MCF 10A (cell line): ENCODE data around the gene C4orf46. TPM values are rescaled to one million over a fixed set of nuclear protein-coding genes. Genes with fewer than 3 reads are reported as not detected.

Source experiments
- BruUV-seq: library from RNA; stranded (reverse); fragments of 400-500 nt; replicated peaks from 2 replicates; lab custom pipeline; 2021; lab: Mats Ljungman, UMichigan
- CTCF ChIA-PET: fragments of 300-600 bp; sonication (Branson Sonifier 250); formaldehyde crosslinking; extraction: SDS; loops from one replicate; lab custom pipeline; 2021; ENCODE audit warnings: antibody characterized with exemption, inconsistent platforms; lab: Yijun Ruan, JAX
- POLR2A ChIA-PET: fragments of 300-600, 350-650 bp; sonication (Branson Sonifier 250); formaldehyde crosslinking; extraction: SDS; loops from one replicate; lab custom pipeline; 2020; ENCODE audit warnings: antibody characterized with exemption, inconsistent platforms; lab: Yijun Ruan, JAX
- DNase-seq: peaks from one replicate; pipeline ENCODE4 v3.0.0-alpha.2; 2018; ENCODE audit not compliant: unreplicated experiment
- H3K27ac Mint-ChIP-seq: one replicate; pipeline ENCODE4 v1.8.0; 2022; ENCODE audit warnings: mild to moderate bottlenecking, low read depth, mixed read lengths; ENCODE audit not compliant: unreplicated experiment
- H3K27me3 Mint-ChIP-seq: one replicate; pipeline ENCODE4 v1.8.0; 2022; ENCODE audit warnings: mixed read lengths; ENCODE audit not compliant: insufficient read depth, unreplicated experiment
- H3K36me3 Mint-ChIP-seq: one replicate; pipeline ENCODE4 v1.8.0; 2022; ENCODE audit warnings: mild to moderate bottlenecking, moderate library complexity, mixed read lengths; ENCODE audit not compliant: insufficient read depth, unreplicated experiment
- H3K4me1 Mint-ChIP-seq: one replicate; pipeline ENCODE4 v1.8.0; 2022; ENCODE audit warnings: mixed read lengths; ENCODE audit not compliant: insufficient read depth, unreplicated experiment
- H3K4me3 Mint-ChIP-seq: one replicate; pipeline ENCODE4 v1.8.0; 2022; ENCODE audit warnings: mild to moderate bottlenecking, moderate library complexity, mixed read lengths; ENCODE audit not compliant: unreplicated experiment
- H3K9me3 Mint-ChIP-seq: one replicate; pipeline ENCODE4 v1.8.0; 2022; ENCODE audit warnings: mixed read lengths; ENCODE audit not compliant: unreplicated experiment
- intact Hi-C: fragments of 100-400 bp; cut with micrococcal nuclease; formaldehyde crosslinking; loops from 2 replicates; pipeline ENCODE4 v1.14.1; 2022
- total RNA-seq: library from RNA; stranded (reverse); gene quantifications from 2 replicates; pipeline ENCODE4 v1.2.3, GENCODE V29; 2022
- TF ChIP-seq, protein P1 (sequence below): fragments of 200-600 bp; IDR thresholded peaks from one replicate; pipeline ENCODE4 v1.8.0; 2022; ENCODE audit warnings: antibody characterized with exemption, mild to moderate bottlenecking; ENCODE audit not compliant: unreplicated experiment

C4orf46 gene
- total RNA-seq, 1 experiment from 2014 or later = 7.0 TPM

DNA sequence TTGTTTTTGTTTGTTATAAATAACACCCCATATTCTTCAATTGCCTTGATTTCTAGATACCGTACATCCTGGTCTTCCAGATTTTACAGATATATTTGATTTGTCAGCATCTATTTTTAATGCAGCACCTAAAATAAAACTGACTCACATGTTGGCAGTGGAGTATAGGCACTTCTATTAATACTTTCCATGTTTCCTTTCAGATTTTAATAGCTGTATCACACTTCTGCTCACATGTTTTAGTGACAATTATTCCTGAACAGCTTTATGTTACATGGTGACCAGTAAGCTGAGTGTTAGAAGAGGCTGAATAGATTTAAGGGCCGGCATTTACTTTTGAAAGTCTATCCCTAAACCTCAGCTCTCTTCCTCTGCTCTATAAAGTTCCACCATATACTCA is 46.1 kb downstream of the C4orf46 start:
- Mint-ChIP-seq H3K36me3 (peaks cover 7% of the 10 kb centered on the region), H3K9me3 (no peaks in the 10 kb centered on the region), H3K27ac (no peak overlapping the region), H3K4me1 (peaks cover 6% of the 10 kb centered on the region), H3K4me3 (no peak overlapping the region), H3K27me3 (no peaks in the 10 kb centered on the region)
- ChIA-PET POLR2A (interaction anchor here (0.5 to 0.8 kb wide), 3 partner anchors 37 to 382 kb away, joined by 3 to 4 read pairs (median 3); no protein-coding TSS in a partner anchor), CTCF (interaction anchor here (0.5 to 7.3 kb wide), 27 partner anchors 8 to 602 kb away, joined by 3 to 76 read pairs (median 3); no protein-coding TSS in a partner anchor)
- no peak for DNase-seq
- TF ChIP-seq, protein P1, sequence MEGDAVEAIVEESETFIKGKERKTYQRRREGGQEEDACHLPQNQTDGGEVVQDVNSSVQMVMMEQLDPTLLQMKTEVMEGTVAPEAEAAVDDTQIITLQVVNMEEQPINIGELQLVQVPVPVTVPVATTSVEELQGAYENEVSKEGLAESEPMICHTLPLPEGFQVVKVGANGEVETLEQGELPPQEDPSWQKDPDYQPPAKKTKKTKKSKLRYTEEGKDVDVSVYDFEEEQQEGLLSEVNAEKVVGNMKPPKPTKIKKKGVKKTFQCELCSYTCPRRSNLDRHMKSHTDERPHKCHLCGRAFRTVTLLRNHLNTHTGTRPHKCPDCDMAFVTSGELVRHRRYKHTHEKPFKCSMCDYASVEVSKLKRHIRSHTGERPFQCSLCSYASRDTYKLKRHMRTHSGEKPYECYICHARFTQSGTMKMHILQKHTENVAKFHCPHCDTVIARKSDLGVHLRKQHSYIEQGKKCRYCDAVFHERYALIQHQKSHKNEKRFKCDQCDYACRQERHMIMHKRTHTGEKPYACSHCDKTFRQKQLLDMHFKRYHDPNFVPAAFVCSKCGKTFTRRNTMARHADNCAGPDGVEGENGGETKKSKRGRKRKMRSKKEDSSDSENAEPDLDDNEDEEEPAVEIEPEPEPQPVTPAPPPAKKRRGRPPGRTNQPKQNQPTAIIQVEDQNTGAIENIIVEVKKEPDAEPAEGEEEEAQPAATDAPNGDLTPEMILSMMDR = no peak
- intact Hi-C loops = loop anchor here (1.0 to 5.0 kb wide), 6 partner anchors 47 to 633 kb away; no protein-coding TSS in a partner anchor
- BruUV-seq = no TSS peak

DNA sequence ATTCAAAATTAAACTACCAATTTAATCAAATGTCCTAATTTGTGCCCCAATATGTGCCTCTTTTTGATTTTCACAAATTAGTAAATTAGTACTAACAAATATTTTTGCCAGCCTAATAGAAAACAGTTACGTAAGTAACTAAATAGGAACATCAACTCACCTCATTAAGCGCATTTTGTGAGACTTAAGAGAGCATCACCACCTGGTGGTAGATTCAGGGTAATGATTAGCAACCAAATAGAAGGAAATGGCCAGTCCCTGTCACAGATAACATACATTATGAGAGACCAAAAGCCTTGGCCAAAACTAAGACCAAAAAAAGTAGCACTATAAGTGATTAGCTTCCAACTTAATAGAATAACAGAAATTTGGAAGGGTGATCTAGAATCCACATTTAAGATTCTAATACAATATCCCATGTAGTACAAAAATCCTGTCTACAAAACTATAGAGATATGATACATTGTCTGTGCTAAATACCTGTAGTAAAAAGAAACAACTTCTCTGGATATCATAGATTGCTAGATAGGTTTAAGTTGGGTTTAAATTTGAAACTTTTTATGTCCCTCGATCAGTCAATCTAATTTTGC is 46.7 kb downstream of the C4orf46 start:
- DNase-seq = peak; percentile 79
- BruUV-seq = no TSS peak
- H3K27me3 Mint-ChIP-seq = no peaks in the 10 kb centered on the region
- no peak overlapping the region for H3K4me3 Mint-ChIP-seq
- CTCF ChIA-PET = interaction anchor here (0.6 to 7.3 kb wide), 28 partner anchors 8 to 603 kb away, joined by 3 to 76 read pairs (median 3); no protein-coding TSS in a partner anchor
- POLR2A ChIA-PET = interaction anchor here (0.8 kb wide), 1 partner anchor 37 kb away, joined by 3 read pairs; no protein-coding TSS in a partner anchor
- peaks cover 6% of the 10 kb centered on the region for H3K4me1 Mint-ChIP-seq
- H3K36me3 Mint-ChIP-seq = peaks cover 11% of the 10 kb centered on the region
- no peaks in the 10 kb centered on the region for H3K9me3 Mint-ChIP-seq
- no peak overlapping the region for H3K27ac Mint-ChIP-seq
- intact Hi-C loops = loop anchor here (1.0 to 5.0 kb wide), 6 partner anchors 47 to 633 kb away; no protein-coding TSS in a partner anchor
- TF ChIP-seq, protein P1 = peak; percentile 72

DNA sequence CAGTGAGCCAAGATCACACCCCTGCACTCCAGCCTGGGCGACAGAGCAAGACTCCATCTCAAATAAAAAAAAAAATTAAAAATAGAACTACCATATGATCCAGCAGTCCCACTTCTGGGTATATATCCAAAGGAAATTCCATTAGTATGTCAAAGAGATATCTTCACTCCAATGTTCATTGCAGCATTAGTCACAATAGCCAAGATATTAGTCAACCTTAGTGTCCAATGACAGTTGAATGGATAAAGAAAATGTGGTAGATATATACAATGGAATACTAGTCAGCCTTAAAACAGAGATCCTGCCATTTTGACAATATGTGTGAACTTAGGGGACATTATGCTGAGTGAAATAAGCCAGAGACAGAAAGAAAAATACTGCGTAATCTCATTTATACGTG is 49.4 kb downstream of the C4orf46 start:
- no peak for DNase-seq
- TF ChIP-seq, protein P1 = no peak
- CTCF ChIA-PET = interaction anchor here (0.9 to 2.6 kb wide), 2 partner anchors 359 to 370 kb away, joined by 3 to 10 read pairs; no protein-coding TSS in a partner anchor
- BruUV-seq = no TSS peak
- Mint-ChIP-seq H3K27ac (no peak overlapping the region), H3K36me3 (peaks cover 7% of the 10 kb centered on the region), H3K4me3 (no peak overlapping the region), H3K9me3 (no peaks in the 10 kb centered on the region), H3K27me3 (no peaks in the 10 kb centered on the region), H3K4me1 (peaks cover 6% of the 10 kb centered on the region)
- POLR2A ChIA-PET = no interaction called here
- intact Hi-C loops = no loop called here

DNA sequence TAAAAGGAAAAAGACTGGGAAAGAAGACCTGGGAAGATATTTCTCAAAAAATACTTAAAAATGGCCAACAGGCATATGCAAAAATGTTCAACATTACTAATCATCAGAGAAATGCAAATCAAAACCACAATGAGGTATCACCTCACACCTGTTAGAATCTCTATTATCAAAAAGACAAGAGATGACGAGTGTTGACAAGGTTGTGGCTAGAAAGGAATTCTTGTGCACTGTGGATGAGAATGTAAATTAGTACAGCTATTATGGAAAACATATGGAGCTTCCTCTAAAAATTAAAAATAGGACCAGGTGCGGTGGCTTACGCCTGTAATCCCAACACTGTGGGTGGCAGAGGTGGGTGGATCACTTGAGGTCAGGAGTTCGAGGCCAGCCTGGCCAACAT is 50.0 kb downstream of the C4orf46 start:
- no TSS peak for BruUV-seq
- DNase-seq = no peak
- Mint-ChIP-seq H3K27ac (no peak overlapping the region), H3K4me3 (no peak overlapping the region), H3K9me3 (no peaks in the 10 kb centered on the region), H3K4me1 (peaks cover 6% of the 10 kb centered on the region), H3K27me3 (no peaks in the 10 kb centered on the region), H3K36me3 (peaks cover 7% of the 10 kb centered on the region)
- POLR2A ChIA-PET = no interaction called here
- TF ChIP-seq, protein P1 = no peak
- intact Hi-C loops = no loop called here
- CTCF ChIA-PET = interaction anchor here (0.6 to 2.6 kb wide), 8 partner anchors 211 to 458 kb away, joined by 3 to 10 read pairs (median 6); no protein-coding TSS in a partner anchor
